ENCODE results near the gene RSPO4. TPM values are rescaled to one million over a fixed set of nuclear protein-coding genes. Genes with fewer than 3 reads are reported as not detected.

RSPO4 gene
- total RNA-seq, 1 experiment from 2014 or later, result not detected

DNA sequence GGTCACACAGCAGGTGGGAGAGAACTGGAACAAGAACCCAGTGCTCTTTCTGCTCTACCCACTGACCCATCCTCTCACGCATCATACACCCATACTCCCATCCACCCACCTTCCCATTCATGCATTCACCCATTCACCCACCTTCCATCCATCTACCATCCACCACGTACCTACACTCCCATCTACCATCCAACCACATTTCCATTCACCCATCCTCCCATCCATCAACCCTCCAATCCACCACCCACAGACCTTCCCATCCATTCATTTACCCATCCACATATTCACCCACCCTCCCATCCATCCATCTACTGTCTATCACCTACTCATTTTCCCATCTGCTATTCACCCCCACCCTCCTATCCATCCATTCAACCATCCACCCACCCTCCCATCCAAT is 17.2 kb upstream of the RSPO4 start:
- Histone ChIP-seq H3K4me2 (no peak overlapping the region), H3F3A (ENCODE audit: insufficient read depth, low read depth) (no peaks in the 10 kb centered on the region), H3K27ac (no peak overlapping the region), H3K4me1 (replicated peaks; ENCODE audit: insufficient read depth) (no peaks in the 10 kb centered on the region), H2AFZ (no peak overlapping the region), H3K4me3 (no peak overlapping the region), H3K36me3 (ENCODE audit: low read depth) (no peaks in the 10 kb centered on the region), H3K9me3 (ENCODE audit: insufficient read depth, low read depth) (no peaks in the 10 kb centered on the region), H4K20me1 (ENCODE audit: insufficient read depth) (no peaks in the 10 kb centered on the region), H3K79me2 (ENCODE audit: low read depth) (no peaks in the 10 kb centered on the region), H3K27me3 (ENCODE audit: insufficient read depth, low read depth) (peaks cover 61% of the 10 kb centered on the region), H3K9me2 (ENCODE audit: insufficient read depth) (no peaks in the 10 kb centered on the region; the same call in 1 of the 2 replicates)
- POLR2A ChIA-PET (ENCODE audit: unreplicated experiment), result no interaction called here
- TF ChIP-seq EZH2 (IDR thresholded peaks at IDR 0.05; ENCODE audit: low read depth), result no peak
- TF ChIP-seq, protein P1, sequence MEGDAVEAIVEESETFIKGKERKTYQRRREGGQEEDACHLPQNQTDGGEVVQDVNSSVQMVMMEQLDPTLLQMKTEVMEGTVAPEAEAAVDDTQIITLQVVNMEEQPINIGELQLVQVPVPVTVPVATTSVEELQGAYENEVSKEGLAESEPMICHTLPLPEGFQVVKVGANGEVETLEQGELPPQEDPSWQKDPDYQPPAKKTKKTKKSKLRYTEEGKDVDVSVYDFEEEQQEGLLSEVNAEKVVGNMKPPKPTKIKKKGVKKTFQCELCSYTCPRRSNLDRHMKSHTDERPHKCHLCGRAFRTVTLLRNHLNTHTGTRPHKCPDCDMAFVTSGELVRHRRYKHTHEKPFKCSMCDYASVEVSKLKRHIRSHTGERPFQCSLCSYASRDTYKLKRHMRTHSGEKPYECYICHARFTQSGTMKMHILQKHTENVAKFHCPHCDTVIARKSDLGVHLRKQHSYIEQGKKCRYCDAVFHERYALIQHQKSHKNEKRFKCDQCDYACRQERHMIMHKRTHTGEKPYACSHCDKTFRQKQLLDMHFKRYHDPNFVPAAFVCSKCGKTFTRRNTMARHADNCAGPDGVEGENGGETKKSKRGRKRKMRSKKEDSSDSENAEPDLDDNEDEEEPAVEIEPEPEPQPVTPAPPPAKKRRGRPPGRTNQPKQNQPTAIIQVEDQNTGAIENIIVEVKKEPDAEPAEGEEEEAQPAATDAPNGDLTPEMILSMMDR (conservative IDR thresholded peaks at IDR 0.05), result no peak
- no peak for DNase-seq
- no TSS peak for BruUV-seq (replicated peaks)
- CTCF ChIA-PET, result no interaction called here
- intact Hi-C loops (cut with micrococcal nuclease; ENCODE audit: unreplicated experiment), result no loop called here

DNA sequence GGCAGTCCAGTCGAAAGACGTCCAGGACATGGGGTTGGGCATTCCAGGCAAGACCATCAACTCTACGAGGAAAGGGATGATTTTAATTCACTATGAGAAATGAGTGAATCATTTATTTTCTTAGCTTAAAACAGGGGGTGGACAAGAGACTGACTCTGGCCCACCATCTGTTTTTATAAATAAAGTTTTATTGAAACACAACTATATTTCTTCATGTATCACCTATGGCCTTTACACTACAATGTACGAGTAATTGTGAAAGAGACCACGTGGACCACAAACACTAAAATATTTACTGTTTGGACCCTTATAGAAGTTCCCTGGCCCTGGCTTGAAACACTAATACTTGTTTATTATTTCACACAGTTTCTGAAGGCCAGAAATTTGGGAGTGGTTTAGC is 15.6 kb upstream of the RSPO4 start:
- DNase-seq, result no peak
- Histone ChIP-seq H3K79me2 (ENCODE audit: low read depth) (no peaks in the 10 kb centered on the region), H2AFZ (no peak overlapping the region), H3K4me2 (no peak overlapping the region), H3K27me3 (ENCODE audit: insufficient read depth, low read depth) (peaks cover 66% of the 10 kb centered on the region), H3K4me3 (no peak overlapping the region), H3K27ac (no peak overlapping the region), H4K20me1 (ENCODE audit: insufficient read depth) (no peaks in the 10 kb centered on the region), H3K9me2 (ENCODE audit: insufficient read depth) (no peaks in the 10 kb centered on the region; the same call in 1 of the 2 replicates), H3K9me3 (ENCODE audit: insufficient read depth, low read depth) (no peaks in the 10 kb centered on the region), H3K36me3 (ENCODE audit: low read depth) (no peaks in the 10 kb centered on the region), H3F3A (ENCODE audit: insufficient read depth, low read depth) (no peaks in the 10 kb centered on the region), H3K4me1 (replicated peaks; ENCODE audit: insufficient read depth) (no peaks in the 10 kb centered on the region)
- TF ChIP-seq, protein P1 (conservative IDR thresholded peaks at IDR 0.05), result no peak
- no peak for TF ChIP-seq EZH2 (IDR thresholded peaks at IDR 0.05; ENCODE audit: low read depth)
- POLR2A ChIA-PET (ENCODE audit: unreplicated experiment), result no interaction called here
- intact Hi-C loops (cut with micrococcal nuclease; ENCODE audit: unreplicated experiment), result no loop called here
- no TSS peak for BruUV-seq (replicated peaks)
- CTCF ChIA-PET, result no interaction called here

DNA sequence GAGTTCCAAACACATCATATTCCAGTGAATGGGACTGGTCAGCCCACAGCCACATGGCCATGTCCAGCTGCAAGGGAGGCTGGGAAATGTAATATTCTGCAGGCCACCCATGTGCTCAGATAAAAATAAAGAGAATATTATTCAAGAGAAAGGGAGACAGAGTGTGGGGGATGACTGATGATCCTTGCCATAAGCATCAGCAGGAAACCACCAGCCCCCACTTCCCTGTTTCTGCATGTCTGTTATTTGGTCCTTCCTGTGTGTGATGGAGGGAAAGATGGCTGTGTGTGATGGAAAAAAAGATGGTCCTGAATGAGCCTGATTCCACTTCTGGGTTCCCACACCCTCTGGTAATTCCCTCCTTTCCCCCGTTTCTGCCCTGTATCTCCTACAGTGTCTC is 13.1 kb upstream of the RSPO4 start:
- Histone ChIP-seq H3K27me3 (ENCODE audit: insufficient read depth, low read depth) (peaks cover 69% of the 10 kb centered on the region), H3K27ac (no peak overlapping the region), H3K79me2 (ENCODE audit: low read depth) (no peaks in the 10 kb centered on the region), H3F3A (ENCODE audit: insufficient read depth, low read depth) (no peaks in the 10 kb centered on the region), H3K36me3 (ENCODE audit: low read depth) (no peaks in the 10 kb centered on the region), H3K4me3 (no peak overlapping the region), H4K20me1 (ENCODE audit: insufficient read depth) (no peaks in the 10 kb centered on the region), H3K4me2 (no peak overlapping the region), H3K9me2 (ENCODE audit: insufficient read depth) (no peaks in the 10 kb centered on the region; the same call in 1 of the 2 replicates), H3K9me3 (ENCODE audit: insufficient read depth, low read depth) (no peaks in the 10 kb centered on the region), H2AFZ (no peak overlapping the region), H3K4me1 (replicated peaks; ENCODE audit: insufficient read depth) (no peaks in the 10 kb centered on the region)
- intact Hi-C loops (cut with micrococcal nuclease; ENCODE audit: unreplicated experiment), result no loop called here
- ChIA-PET POLR2A (ENCODE audit: unreplicated experiment) (interaction anchor here (0.6 kb wide), 1 partner anchor 10 kb away, joined by 5 read pairs; no protein-coding TSS in a partner anchor), CTCF (no interaction called here)
- no TSS peak for BruUV-seq (replicated peaks)
- no peak for DNase-seq
- TF ChIP-seq, protein P1 (conservative IDR thresholded peaks at IDR 0.05), result no peak
- TF ChIP-seq EZH2 (IDR thresholded peaks at IDR 0.05; ENCODE audit: low read depth), result no peak

All from PC-9 (cell line).